HL-60 (cell line): Measurements from ENCODE around the gene NDUFA8.

Experiments used
- GABPA ChIP-seq: IDR thresholded peaks from 2 replicates; pipeline ENCODE4 v1.6.1; 2012; ENCODE audit warnings: low read depth
- POLR2AphosphoS5 ChIP-seq: IDR thresholded peaks from 2 replicates; pipeline ENCODE4 v1.6.1; 2012; ENCODE audit warnings: low read depth
- SPI1 ChIP-seq: IDR thresholded peaks from 2 replicates; pipeline ENCODE4 v1.6.1; 2012; ENCODE audit warnings: low read depth, mild to moderate bottlenecking, borderline replicate concordance
- TF ChIP-seq, protein P1 (sequence below): IDR thresholded peaks from one replicate; pipeline ENCODE4 v1.5.1; 2011; ENCODE audit warnings: low read length, control low read depth, inconsistent platforms; ENCODE audit not compliant: insufficient read depth
- TF ChIP-seq, protein P2 (sequence below): IDR thresholded peaks from 2 replicates; pipeline ENCODE4 v1.6.1; 2012; ENCODE audit warnings: low read depth; ENCODE audit not compliant: insufficient replicate concordance

DNA sequence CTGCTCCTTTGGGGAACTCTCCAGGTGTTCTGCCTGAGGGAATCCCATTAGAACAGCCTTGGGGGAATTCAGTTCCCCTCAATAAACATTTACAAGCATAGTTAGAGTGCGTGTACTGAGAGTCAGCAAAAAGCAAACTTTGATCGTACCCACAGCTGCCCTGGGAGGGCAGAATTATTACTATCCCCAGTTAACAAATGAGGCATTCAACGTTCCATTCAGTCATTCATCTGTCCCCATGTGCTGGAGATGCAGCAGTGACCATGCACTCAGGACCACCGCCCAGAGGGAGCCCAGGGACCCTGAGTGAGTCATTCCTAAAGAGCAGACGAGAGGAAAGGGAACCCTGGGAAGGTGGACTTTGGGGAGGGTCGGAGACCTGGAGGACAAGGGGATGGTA is 47.3 kb downstream of the NDUFA8 start:
- TF ChIP-seq, protein P1, sequence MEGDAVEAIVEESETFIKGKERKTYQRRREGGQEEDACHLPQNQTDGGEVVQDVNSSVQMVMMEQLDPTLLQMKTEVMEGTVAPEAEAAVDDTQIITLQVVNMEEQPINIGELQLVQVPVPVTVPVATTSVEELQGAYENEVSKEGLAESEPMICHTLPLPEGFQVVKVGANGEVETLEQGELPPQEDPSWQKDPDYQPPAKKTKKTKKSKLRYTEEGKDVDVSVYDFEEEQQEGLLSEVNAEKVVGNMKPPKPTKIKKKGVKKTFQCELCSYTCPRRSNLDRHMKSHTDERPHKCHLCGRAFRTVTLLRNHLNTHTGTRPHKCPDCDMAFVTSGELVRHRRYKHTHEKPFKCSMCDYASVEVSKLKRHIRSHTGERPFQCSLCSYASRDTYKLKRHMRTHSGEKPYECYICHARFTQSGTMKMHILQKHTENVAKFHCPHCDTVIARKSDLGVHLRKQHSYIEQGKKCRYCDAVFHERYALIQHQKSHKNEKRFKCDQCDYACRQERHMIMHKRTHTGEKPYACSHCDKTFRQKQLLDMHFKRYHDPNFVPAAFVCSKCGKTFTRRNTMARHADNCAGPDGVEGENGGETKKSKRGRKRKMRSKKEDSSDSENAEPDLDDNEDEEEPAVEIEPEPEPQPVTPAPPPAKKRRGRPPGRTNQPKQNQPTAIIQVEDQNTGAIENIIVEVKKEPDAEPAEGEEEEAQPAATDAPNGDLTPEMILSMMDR, result no peak
- TF ChIP-seq, protein P2, sequence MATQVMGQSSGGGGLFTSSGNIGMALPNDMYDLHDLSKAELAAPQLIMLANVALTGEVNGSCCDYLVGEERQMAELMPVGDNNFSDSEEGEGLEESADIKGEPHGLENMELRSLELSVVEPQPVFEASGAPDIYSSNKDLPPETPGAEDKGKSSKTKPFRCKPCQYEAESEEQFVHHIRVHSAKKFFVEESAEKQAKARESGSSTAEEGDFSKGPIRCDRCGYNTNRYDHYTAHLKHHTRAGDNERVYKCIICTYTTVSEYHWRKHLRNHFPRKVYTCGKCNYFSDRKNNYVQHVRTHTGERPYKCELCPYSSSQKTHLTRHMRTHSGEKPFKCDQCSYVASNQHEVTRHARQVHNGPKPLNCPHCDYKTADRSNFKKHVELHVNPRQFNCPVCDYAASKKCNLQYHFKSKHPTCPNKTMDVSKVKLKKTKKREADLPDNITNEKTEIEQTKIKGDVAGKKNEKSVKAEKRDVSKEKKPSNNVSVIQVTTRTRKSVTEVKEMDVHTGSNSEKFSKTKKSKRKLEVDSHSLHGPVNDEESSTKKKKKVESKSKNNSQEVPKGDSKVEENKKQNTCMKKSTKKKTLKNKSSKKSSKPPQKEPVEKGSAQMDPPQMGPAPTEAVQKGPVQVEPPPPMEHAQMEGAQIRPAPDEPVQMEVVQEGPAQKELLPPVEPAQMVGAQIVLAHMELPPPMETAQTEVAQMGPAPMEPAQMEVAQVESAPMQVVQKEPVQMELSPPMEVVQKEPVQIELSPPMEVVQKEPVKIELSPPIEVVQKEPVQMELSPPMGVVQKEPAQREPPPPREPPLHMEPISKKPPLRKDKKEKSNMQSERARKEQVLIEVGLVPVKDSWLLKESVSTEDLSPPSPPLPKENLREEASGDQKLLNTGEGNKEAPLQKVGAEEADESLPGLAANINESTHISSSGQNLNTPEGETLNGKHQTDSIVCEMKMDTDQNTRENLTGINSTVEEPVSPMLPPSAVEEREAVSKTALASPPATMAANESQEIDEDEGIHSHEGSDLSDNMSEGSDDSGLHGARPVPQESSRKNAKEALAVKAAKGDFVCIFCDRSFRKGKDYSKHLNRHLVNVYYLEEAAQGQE, result no peak
- no peak for TF ChIP-seq POLR2AphosphoS5
- TF ChIP-seq GABPA, result no peak
- TF ChIP-seq SPI1, result no peak
